Mucosa of stomach (tissue), 1 donor: ENCODE data around the gene ZNF225.
"Not testable (repeated sequence)": the region's sequence is repeated elsewhere in the genome, so short reads cannot be mapped to it uniquely, and the experiment has no call there.

Experiments
- H3K27me3 ChIP-seq: one replicate; pipeline ENCODE4 v1.7.0; 2013; ENCODE audit warnings: mild to moderate bottlenecking, low read length; ENCODE audit not compliant: control insufficient read depth, insufficient read depth
- H3K36me3 ChIP-seq: one replicate; pipeline ENCODE4 v1.7.0; 2013; ENCODE audit warnings: low read length; ENCODE audit not compliant: control insufficient read depth, insufficient read depth
- H3K4me1 ChIP-seq: one replicate; pipeline ENCODE4 v1.7.0; 2013; ENCODE audit warnings: mild to moderate bottlenecking, low read length; ENCODE audit not compliant: control insufficient read depth, insufficient read depth
- H3K4me3 ChIP-seq: one replicate; pipeline ENCODE4 v1.7.0; 2013; ENCODE audit warnings: low read length
- H3K9ac ChIP-seq: one replicate; pipeline ENCODE4 v1.7.0; 2013; ENCODE audit warnings: mild to moderate bottlenecking, low read length, moderate library complexity
- H3K9me3 ChIP-seq: one replicate; pipeline ENCODE4 v1.7.0; 2013; ENCODE audit warnings: mild to moderate bottlenecking, low read length, moderate library complexity; ENCODE audit not compliant: control insufficient read depth
- donor health status: Pancreatic carcinoma.

The ZNF225 gene

GRCh38 chr19:44112802-44113137 lies 429 bp upstream of the ZNF225 start:
- H3K4me1 ChIP-seq: no peaks in the 10 kb centered on the region
- peaks cover 4% of the 10 kb centered on the region for H3K9me3 ChIP-seq
- H3K4me3 ChIP-seq: peak overlapping the region; percentile 84
- peak overlapping the region; percentile 70 for H3K9ac ChIP-seq
- no peaks in the 10 kb centered on the region for H3K27me3 ChIP-seq
- no peaks in the 10 kb centered on the region for H3K36me3 ChIP-seq

GRCh38 chr19:44113784-44114390 lies 688 bp downstream of the ZNF225 start:
- peak overlapping the region; percentile 84 for H3K4me3 ChIP-seq
- H3K36me3 ChIP-seq: no peaks in the 10 kb centered on the region
- peak overlapping the region; percentile 70 for H3K9ac ChIP-seq
- H3K4me1 ChIP-seq: no peaks in the 10 kb centered on the region
- no peaks in the 10 kb centered on the region for H3K9me3 ChIP-seq
- no peaks in the 10 kb centered on the region for H3K27me3 ChIP-seq

- not testable (repeated sequence) for H3K27me3 ChIP-seq, H3K9me3 ChIP-seq, H3K36me3 ChIP-seq, H3K9ac ChIP-seq, H3K4me1 ChIP-seq, H3K4me3 ChIP-seq
Observed at GRCh38 chr19:44121162-44121561, 8.0 kb downstream of the ZNF225 start.

- Histone ChIP-seq H3K27me3 (no peaks in the 10 kb centered on the region), H3K4me3 (no peak overlapping the region), H3K36me3 (peaks cover 6% of the 10 kb centered on the region), H3K9ac (no peak overlapping the region), H3K9me3 (peaks cover 10% of the 10 kb centered on the region), H3K4me1 (no peaks in the 10 kb centered on the region)
Observed at GRCh38 chr19:44131955-44132354, 18.8 kb downstream of the ZNF225 start.

GRCh38 chr19:44141191-44142058 lies 28.2 kb downstream of the ZNF225 start, which contains the start of gene ZNF234:
Gene ZNF234 (plus strand): TSS chr19:44141554. CDS start chr19:44144633, 3,079 bp downstream.
- Histone ChIP-seq H3K4me1 (no peaks in the 10 kb centered on the region), H3K9ac (peak within 1 kb of the TSS; percentile 84), H3K36me3 (no peaks in the 10 kb centered on the region), H3K4me3 (peak within 1 kb of the TSS; percentile 70), H3K9me3 (no peaks in the 10 kb centered on the region), H3K27me3 (no peaks in the 10 kb centered on the region)

GRCh38 chr19:44142059-44142433 lies 28.8 kb downstream of the ZNF225 start:
- Histone ChIP-seq H3K27me3 (no peaks in the 10 kb centered on the region), H3K36me3 (no peaks in the 10 kb centered on the region), H3K9me3 (no peaks in the 10 kb centered on the region), H3K4me1 (no peaks in the 10 kb centered on the region), H3K9ac (peak overlapping the region; percentile 84), H3K4me3 (peak overlapping the region; percentile 70)

GRCh38 chr19:44149776-44150175 lies 36.6 kb downstream of the ZNF225 start:
- no peak overlapping the region for H3K9ac ChIP-seq
- H3K36me3 ChIP-seq: peaks cover 5% of the 10 kb centered on the region
- no peaks in the 10 kb centered on the region for H3K9me3 ChIP-seq
- H3K4me3 ChIP-seq: no peak overlapping the region
- H3K27me3 ChIP-seq: no peaks in the 10 kb centered on the region
- no peaks in the 10 kb centered on the region for H3K4me1 ChIP-seq

GRCh38 chr19:44151491-44151890 lies 38.3 kb downstream of the ZNF225 start:
- Histone ChIP-seq H3K9me3 (peaks cover 3% of the 10 kb centered on the region), H3K36me3 (peaks cover 8% of the 10 kb centered on the region), H3K4me1 (no peaks in the 10 kb centered on the region), H3K9ac (no peak overlapping the region), H3K4me3 (no peak overlapping the region), H3K27me3 (no peaks in the 10 kb centered on the region)

- H3K27me3 ChIP-seq: no peaks in the 10 kb centered on the region
- peaks cover 12% of the 10 kb centered on the region for H3K9me3 ChIP-seq
- no peak overlapping the region for H3K9ac ChIP-seq
- H3K4me3 ChIP-seq: peak overlapping the region; percentile 3
- peaks cover 14% of the 10 kb centered on the region for H3K36me3 ChIP-seq
- H3K4me1 ChIP-seq: no peaks in the 10 kb centered on the region
Observed at GRCh38 chr19:44156475-44156874, 43.3 kb downstream of the ZNF225 start.

GRCh38 chr19:44163789-44164188 lies 50.6 kb downstream of the ZNF225 start:
- peak overlapping the region; percentile 96 for H3K4me3 ChIP-seq
- peaks cover 12% of the 10 kb centered on the region for H3K9me3 ChIP-seq

GRCh38 chr19:44164327-44164672 lies 51.1 kb downstream of the ZNF225 start:
- no peak overlapping the region for H3K9ac ChIP-seq

More at GRCh38 chr19:44163789-44164188, 50.6 kb downstream of the ZNF225 start:
- Histone ChIP-seq H3K9ac (no peak overlapping the region), H3K36me3 (peaks cover 5% of the 10 kb centered on the region), H3K27me3 (no peaks in the 10 kb centered on the region), H3K4me1 (no peaks in the 10 kb centered on the region)

GRCh38 chr19:44164673-44165512 lies 51.7 kb downstream of the ZNF225 start, which contains the start of gene ZNF226:
Gene ZNF226 (plus strand): TSS chr19:44165100. CDS start chr19:44170081, 4,981 bp downstream.
- H3K36me3 ChIP-seq: peaks cover 5% of the 10 kb centered on the region
- H3K27me3 ChIP-seq: no peaks in the 10 kb centered on the region
- no peaks in the 10 kb centered on the region for H3K4me1 ChIP-seq
- peaks cover 12% of the 10 kb centered on the region for H3K9me3 ChIP-seq
- H3K4me3 ChIP-seq: peak within 1 kb of the TSS; percentile 96
- H3K9ac ChIP-seq: peak within 1 kb of the TSS; percentile 95

More at GRCh38 chr19:44164327-44164672, 51.1 kb downstream of the ZNF225 start:
- Histone ChIP-seq H3K9me3 (peaks cover 12% of the 10 kb centered on the region), H3K27me3 (no peaks in the 10 kb centered on the region), H3K36me3 (peaks cover 5% of the 10 kb centered on the region), H3K4me1 (no peaks in the 10 kb centered on the region), H3K4me3 (peak overlapping the region; percentile 96)
